Karpas-422 (cell line): ENCODE results near the gene RSPO1. TPM values are rescaled to one million over a fixed set of nuclear protein-coding genes. Genes with fewer than 3 reads are reported as not detected.

Source experiments
- DNase-seq: peaks from one replicate; pipeline ENCODE4 v3.0.0-alpha.2; 2015
- H2AFZ ChIP-seq: fragments of 200-600 bp; sonication (generic); 2 replicates; pipeline ENCODE4 v1.6.1; 2014; ENCODE audit warnings: antibody characterized with exemption, low read length, mixed read lengths
- H3K27ac ChIP-seq: fragments of 200-600 bp; sonication (generic); 2 replicates; pipeline ENCODE4 v1.5.1; 2014; ENCODE audit warnings: mild to moderate bottlenecking, low read length, moderate library complexity
- H3K27me3 ChIP-seq: fragments of 200-600 bp; sonication (generic); 2 replicates; pipeline ENCODE4 v1.6.1; 2014; ENCODE audit warnings: low read length, mixed read lengths
- H3K36me3 ChIP-seq: fragments of 200-600 bp; sonication (generic); 2 replicates; pipeline ENCODE4 v1.6.1; 2014; ENCODE audit warnings: low read length, mixed read lengths; ENCODE audit not compliant: insufficient read depth
- H3K4me1 ChIP-seq: fragments of 200-600 bp; sonication (generic); 2 replicates; pipeline ENCODE4 v1.6.1; 2014; ENCODE audit warnings: mild to moderate bottlenecking, low read length, mixed read lengths
- H3K4me2 ChIP-seq: fragments of 200-600 bp; sonication (generic); 2 replicates; pipeline ENCODE4 v1.6.1; 2014; ENCODE audit warnings: low read length, low read depth, mild to moderate bottlenecking; ENCODE audit not compliant: poor library complexity, severe bottlenecking
- H3K4me3 ChIP-seq: fragments of 200-600 bp; sonication (generic); 2 replicates; pipeline ENCODE4 v1.5.1; 2014; ENCODE audit warnings: mild to moderate bottlenecking, antibody characterized with exemption, low read length, mixed read lengths
- H3K79me2 ChIP-seq: fragments of 200-600 bp; sonication (generic); 2 replicates; pipeline ENCODE4 v1.6.1; 2014; ENCODE audit warnings: mild to moderate bottlenecking, low read length, mixed read lengths
- H3K9ac ChIP-seq: fragments of 200-600 bp; sonication (generic); 2 replicates; pipeline ENCODE4 v1.6.0; 2014; ENCODE audit warnings: low read length
- H3K9me2 ChIP-seq: fragments of 200-600 bp; sonication (generic), shearing (Covaris generic); replicated peaks from 2 replicates; pipeline ENCODE4 v1.6.0; 2014; ENCODE audit warnings: mild to moderate bottlenecking, low read length, moderate library complexity; ENCODE audit not compliant: insufficient read depth
- H3K9me3 ChIP-seq: fragments of 300-700, 200-600 bp; sonication (generic); 2 replicates; pipeline ENCODE4 v1.6.1; 2014; ENCODE audit warnings: low read length, mixed read lengths
- H4K20me1 ChIP-seq: fragments of 200-600 bp; sonication (generic); 2 replicates; pipeline ENCODE4 v1.6.1; 2014; ENCODE audit warnings: mild to moderate bottlenecking, antibody characterized with exemption, low read length, low read depth; ENCODE audit not compliant: insufficient read depth
- total RNA-seq: library from RNA; depleted of rRNA; stranded (reverse); fragments of >200 nt; shearing (Covaris generic); gene quantifications from 2 replicates; pipeline ENCODE4 v1.2.3, GENCODE V29; 2014; ENCODE audit warnings: low replicate concordance

Gene RSPO1
- total RNA-seq, 1 experiment from 2014 or later, result not detected

- H3K79me2 ChIP-seq, result no peaks in the 10 kb centered on the region
- H3K4me2 ChIP-seq, result no peak overlapping the region
- H3K9me2 ChIP-seq, result no peaks in the 10 kb centered on the region
- H3K36me3 ChIP-seq, result no peaks in the 10 kb centered on the region
- no peak overlapping the region for H3K4me3 ChIP-seq
- DNase-seq, result no peak
- no peak overlapping the region for H2AFZ ChIP-seq
- H3K9me3 ChIP-seq, result no peaks in the 10 kb centered on the region
- no peak overlapping the region for H3K27ac ChIP-seq
- no peaks in the 10 kb centered on the region for H4K20me1 ChIP-seq
- no peaks in the 10 kb centered on the region for H3K27me3 ChIP-seq
- H3K4me1 ChIP-seq, result peaks cover 10% of the 10 kb centered on the region
- no peak overlapping the region for H3K9ac ChIP-seq
These were observed 39.2 kb upstream of the RSPO1 start for GRCh38 chr1:37673920-37674319.

- Histone ChIP-seq H3K27ac (no peak overlapping the region), H3K79me2 (no peaks in the 10 kb centered on the region), H3K9ac (no peak overlapping the region), H3K4me2 (no peak overlapping the region), H2AFZ (no peak overlapping the region), H3K4me1 (peaks cover 10% of the 10 kb centered on the region), H4K20me1 (no peaks in the 10 kb centered on the region), H3K4me3 (no peak overlapping the region), H3K9me3 (no peaks in the 10 kb centered on the region), H3K27me3 (no peaks in the 10 kb centered on the region), H3K9me2 (no peaks in the 10 kb centered on the region), H3K36me3 (no peaks in the 10 kb centered on the region)
- no peak for DNase-seq
These were observed 37.6 kb upstream of the RSPO1 start for GRCh38 chr1:37672136-37672870.

DNA sequence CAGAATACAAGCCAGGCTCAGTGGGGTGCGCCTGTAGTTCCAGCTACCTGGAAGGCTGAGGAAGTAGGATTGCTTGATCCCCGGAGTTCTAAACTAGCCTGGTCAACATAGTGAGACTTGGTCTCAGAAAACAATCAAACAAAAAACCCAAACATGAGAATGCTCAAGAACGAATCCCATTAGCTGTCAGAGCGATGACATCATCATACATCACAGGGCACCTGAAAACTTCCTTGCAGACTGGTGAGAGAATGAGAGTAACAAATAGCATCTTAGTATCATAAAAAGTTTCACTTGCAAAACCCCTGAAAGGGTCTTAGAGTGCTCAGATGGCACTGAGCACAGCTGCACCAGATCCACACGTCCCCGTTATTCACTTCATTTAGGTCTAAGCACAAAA lies 36.6 kb upstream of the RSPO1 start:
- Histone ChIP-seq H3K4me2 (no peak overlapping the region), H3K27me3 (no peaks in the 10 kb centered on the region), H3K9ac (no peak overlapping the region)

DNA sequence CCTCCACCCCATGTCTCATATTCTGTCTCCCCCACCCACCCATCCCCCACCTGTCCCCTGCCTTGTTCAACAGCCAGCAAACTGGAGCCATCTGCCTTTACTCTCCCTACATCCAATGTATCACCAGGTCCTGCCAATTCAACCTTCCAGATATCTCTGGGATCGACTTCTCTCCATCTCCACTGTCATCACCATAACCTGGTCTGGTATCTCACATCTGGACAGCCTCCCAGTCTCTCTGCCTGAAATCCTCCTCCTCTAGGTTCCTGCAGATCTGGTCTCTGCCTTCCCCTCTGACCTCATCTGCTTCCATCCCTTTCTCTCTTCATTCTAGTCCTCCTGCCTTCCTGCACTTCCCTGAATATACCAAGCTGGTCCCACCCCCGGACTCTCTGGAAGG lies 35.4 kb upstream of the RSPO1 start:
- no peaks in the 10 kb centered on the region for H3K36me3 ChIP-seq
- no peaks in the 10 kb centered on the region for H3K4me1 ChIP-seq
- H2AFZ ChIP-seq, result no peak overlapping the region
- H4K20me1 ChIP-seq, result no peaks in the 10 kb centered on the region
- no peak overlapping the region for H3K9ac ChIP-seq
- H3K27me3 ChIP-seq, result no peaks in the 10 kb centered on the region
- DNase-seq, result no peak
- no peaks in the 10 kb centered on the region for H3K9me3 ChIP-seq
- no peaks in the 10 kb centered on the region for H3K79me2 ChIP-seq
- H3K9me2 ChIP-seq, result no peaks in the 10 kb centered on the region
- H3K4me3 ChIP-seq, result no peak overlapping the region
- no peak overlapping the region for H3K4me2 ChIP-seq
- H3K27ac ChIP-seq, result no peak overlapping the region

More for the DNA sequence above, 36.6 kb upstream of the RSPO1 start:
- no peaks in the 10 kb centered on the region for H3K9me3 ChIP-seq
- no peak overlapping the region for H3K4me3 ChIP-seq
- no peak overlapping the region for H2AFZ ChIP-seq
- peaks cover 5% of the 10 kb centered on the region for H3K4me1 ChIP-seq
- DNase-seq, result no peak
- no peak overlapping the region for H3K27ac ChIP-seq
- no peaks in the 10 kb centered on the region for H3K79me2 ChIP-seq
- H4K20me1 ChIP-seq, result no peaks in the 10 kb centered on the region
- H3K36me3 ChIP-seq, result no peaks in the 10 kb centered on the region
- H3K9me2 ChIP-seq, result no peaks in the 10 kb centered on the region

DNA sequence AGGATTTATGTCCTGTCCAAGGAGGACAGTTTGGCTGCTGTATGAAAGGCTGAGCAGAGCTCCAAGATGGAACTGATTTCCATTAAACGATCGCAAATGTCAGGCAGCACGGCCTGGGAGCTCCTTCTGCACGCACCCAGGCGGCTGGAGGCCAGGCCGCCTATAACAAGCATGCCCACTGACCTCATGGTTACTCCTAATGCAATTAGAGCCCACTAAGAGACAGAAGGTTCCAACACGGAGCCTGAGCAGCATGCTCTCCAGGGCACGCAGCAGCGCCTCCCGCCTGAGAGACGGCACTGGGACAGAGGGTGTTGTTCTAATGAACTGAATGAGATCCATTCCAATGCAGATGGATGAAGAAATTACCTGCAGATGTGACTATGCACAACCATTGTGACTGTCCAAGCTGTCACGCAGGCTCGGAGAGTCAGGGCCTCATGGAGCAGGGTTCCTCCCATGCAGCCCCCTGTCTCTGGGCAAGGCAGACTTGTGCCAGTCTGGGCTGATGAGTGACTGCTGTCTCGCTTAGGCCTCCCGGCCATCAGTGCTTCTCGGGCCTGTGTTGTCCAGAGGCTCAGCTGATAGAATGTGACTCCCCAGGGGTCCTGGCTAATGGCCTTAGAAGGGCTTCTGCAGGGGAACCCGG lies 32.5 kb upstream of the RSPO1 start:
- H4K20me1 ChIP-seq, result no peaks in the 10 kb centered on the region
- no peaks in the 10 kb centered on the region for H3K79me2 ChIP-seq
- H3K4me1 ChIP-seq, result no peaks in the 10 kb centered on the region
- no peak overlapping the region for H3K4me2 ChIP-seq
- H3K4me3 ChIP-seq, result no peak overlapping the region
- H3K36me3 ChIP-seq, result no peaks in the 10 kb centered on the region
- no peaks in the 10 kb centered on the region for H3K9me3 ChIP-seq
- H3K9me2 ChIP-seq, result no peaks in the 10 kb centered on the region
- no peak for DNase-seq
- no peaks in the 10 kb centered on the region for H3K27me3 ChIP-seq
- H2AFZ ChIP-seq, result no peak overlapping the region
- H3K9ac ChIP-seq, result no peak overlapping the region
- no peak overlapping the region for H3K27ac ChIP-seq

GRCh38 chr1:37666241-37666867 lies 31.7 kb upstream of the RSPO1 start:
- Histone ChIP-seq H3K4me1 (no peaks in the 10 kb centered on the region), H3K79me2 (no peaks in the 10 kb centered on the region), H4K20me1 (no peaks in the 10 kb centered on the region), H3K9me3 (no peaks in the 10 kb centered on the region), H3K4me3 (no peak overlapping the region), H3K4me2 (no peak overlapping the region), H3K27ac (no peak overlapping the region), H3K9me2 (no peaks in the 10 kb centered on the region), H3K27me3 (no peaks in the 10 kb centered on the region), H3K9ac (no peak overlapping the region), H3K36me3 (no peaks in the 10 kb centered on the region), H2AFZ (no peak overlapping the region)
- DNase-seq, result no peak

DNA sequence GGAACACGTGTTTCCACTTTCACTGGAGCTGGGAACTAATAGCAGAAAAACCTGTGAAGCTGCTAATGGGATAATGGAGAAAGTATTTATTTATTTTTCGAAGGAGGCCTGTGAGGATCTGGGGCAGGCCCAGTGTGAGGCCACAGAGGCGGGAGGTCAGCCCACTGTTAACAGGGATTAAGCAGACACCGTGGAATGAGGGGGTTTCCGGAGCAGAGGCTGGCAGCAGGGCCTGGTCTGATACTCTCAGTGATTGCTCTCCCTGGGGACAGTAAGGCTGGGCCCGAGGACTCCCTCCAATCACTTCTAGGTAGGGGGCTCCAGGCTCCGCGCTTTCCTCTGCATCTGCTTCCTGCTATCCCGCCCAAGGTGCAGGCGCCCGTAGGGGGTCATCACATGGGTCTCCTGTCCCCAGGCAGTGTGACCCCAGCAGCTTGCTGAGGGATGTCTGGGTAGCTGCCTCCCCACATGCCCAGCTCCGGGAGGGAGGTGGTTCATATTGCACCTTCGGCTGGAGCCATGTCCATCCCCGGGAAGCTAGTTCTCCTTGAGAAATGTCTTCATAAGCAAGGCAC lies 28.8 kb upstream of the RSPO1 start:
- Histone ChIP-seq H3K4me1 (no peaks in the 10 kb centered on the region), H3K36me3 (no peaks in the 10 kb centered on the region), H3K4me2 (no peak overlapping the region), H3K27me3 (no peaks in the 10 kb centered on the region), H3K4me3 (no peak overlapping the region), H2AFZ (no peak overlapping the region), H3K9me2 (no peaks in the 10 kb centered on the region), H3K27ac (no peak overlapping the region), H4K20me1 (no peaks in the 10 kb centered on the region), H3K79me2 (no peaks in the 10 kb centered on the region), H3K9ac (no peak overlapping the region), H3K9me3 (no peaks in the 10 kb centered on the region)
- no peak for DNase-seq

DNA sequence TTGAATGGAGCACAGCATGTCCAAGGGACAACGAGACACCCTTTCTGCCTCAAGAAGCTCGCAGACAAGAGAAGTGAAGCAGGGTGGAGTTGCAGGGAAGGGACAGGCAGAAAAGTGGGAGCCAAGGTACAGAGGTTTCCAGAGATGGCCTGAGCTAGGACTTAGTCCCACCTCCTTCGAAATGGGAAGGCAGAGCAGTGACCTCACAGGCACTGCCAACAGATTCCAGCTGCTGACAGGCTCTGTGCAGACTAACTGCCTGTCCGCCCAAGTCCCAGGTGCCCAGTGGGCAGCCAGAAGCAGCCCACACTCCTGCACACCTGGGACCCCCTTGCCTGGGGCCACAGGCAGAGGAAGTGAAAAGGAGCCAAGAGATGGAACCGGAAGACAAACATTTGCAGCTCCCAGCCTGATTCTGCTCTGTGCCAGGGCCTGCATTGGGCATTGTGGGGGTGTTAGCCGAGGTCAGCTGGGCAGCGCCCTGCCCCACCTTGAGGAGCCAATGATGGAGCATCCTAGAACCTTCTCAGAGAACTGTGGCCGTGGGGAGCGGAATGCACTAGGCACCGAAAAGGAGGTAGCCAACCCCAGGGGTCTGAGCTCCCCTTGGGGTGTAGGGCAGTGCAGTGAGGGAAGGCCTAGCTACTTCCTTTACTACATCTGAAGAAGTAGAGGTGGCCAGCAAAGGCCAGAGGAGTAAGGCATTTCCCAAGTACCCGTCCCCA lies 27.5 kb upstream of the RSPO1 start:
- Histone ChIP-seq H3K79me2 (no peaks in the 10 kb centered on the region), H3K9me3 (no peaks in the 10 kb centered on the region), H3K9ac (no peak overlapping the region), H4K20me1 (no peaks in the 10 kb centered on the region), H3K4me1 (no peaks in the 10 kb centered on the region), H3K36me3 (no peaks in the 10 kb centered on the region), H2AFZ (no peak overlapping the region), H3K27me3 (no peaks in the 10 kb centered on the region), H3K4me2 (no peak overlapping the region), H3K4me3 (no peak overlapping the region), H3K27ac (no peak overlapping the region), H3K9me2 (no peaks in the 10 kb centered on the region)
- DNase-seq, result no peak
